ENCODE measurements around the gene C1orf53. TPM values are rescaled to one million over a fixed set of nuclear protein-coding genes. Genes with fewer than 3 reads are reported as not detected.

The C1orf53 gene
- total RNA-seq, 4 donors from 2014 or later = 1.9 to 11.0 (median 5.0) TPM; not detected in 1

GRCh38 chr1:197927908-197928665 lies 25.7 kb downstream of the C1orf53 start:
- Histone ChIP-seq H3K9me3 (no peaks in the 10 kb centered on the region), H3K27me3 (peaks cover 4 to 46% of the 10 kb centered on the region in 2 donors), H3K27ac (no peak overlapping the region), H3K4me3 (no peak overlapping the region), H3K4me1 (no peaks in the 10 kb centered on the region), H3K36me3 (no peaks in the 10 kb centered on the region)
- TF ChIP-seq CTCF (IDR thresholded peaks at IDR 0.05) (no peak), POLR2A (IDR thresholded peaks at IDR 0.05) (no peak)
- DNase-seq = no peak
- intact Hi-C loops (cut with DNase I; ENCODE audit: low total_unique reads) = no loop called here

GRCh38 chr1:197928849-197929336 lies 26.5 kb downstream of the C1orf53 start:
- Histone ChIP-seq H3K4me3 (no peak overlapping the region), H3K36me3 (no peaks in the 10 kb centered on the region), H3K27me3 (peaks cover 4 to 48% of the 10 kb centered on the region in 2 donors), H3K4me1 (no peaks in the 10 kb centered on the region), H3K27ac (no peak overlapping the region), H3K9me3 (no peaks in the 10 kb centered on the region)
- TF ChIP-seq CTCF (IDR thresholded peaks at IDR 0.05) = no peak
- no peak for DNase-seq
- intact Hi-C loops (cut with DNase I; ENCODE audit: low total_unique reads) = no loop called here

DNA sequence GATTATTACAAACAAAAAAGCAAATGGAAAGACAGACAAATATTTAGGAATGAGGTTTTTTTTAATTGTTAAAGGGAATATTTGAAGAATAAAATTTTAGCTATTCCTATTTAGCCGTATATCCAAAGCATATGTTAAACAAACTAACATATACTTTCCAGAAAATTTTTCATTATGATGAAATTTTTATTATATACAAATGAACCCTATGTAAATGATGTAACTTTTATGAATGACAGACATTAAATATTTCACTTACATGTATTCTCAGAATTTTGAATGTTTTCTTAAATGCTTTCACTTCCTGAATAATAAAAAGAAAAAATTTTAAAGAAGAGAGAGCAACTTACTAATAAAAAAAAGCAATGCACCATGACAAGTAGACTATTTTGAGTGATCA lies 30.6 kb downstream of the C1orf53 start:
- intact Hi-C loops (cut with DNase I; ENCODE audit: low total_unique reads) = no loop called here
- no peaks in the 10 kb centered on the region for H3K4me1 ChIP-seq
- no peak for DNase-seq
- no peak overlapping the region for H3K4me3 ChIP-seq
- no peaks in the 10 kb centered on the region for H3K36me3 ChIP-seq
- TF ChIP-seq CTCF (IDR thresholded peaks at IDR 0.05) (no peak), POLR2A (IDR thresholded peaks at IDR 0.05) (no peak)
- H3K27ac ChIP-seq = no peak overlapping the region
- no peaks in the 10 kb centered on the region for H3K9me3 ChIP-seq
- H3K27me3 ChIP-seq = peaks cover 4 to 51% of the 10 kb centered on the region in 2 donors

- no peak overlapping the region for H3K4me3 ChIP-seq
- no peak overlapping the region for H3K27ac ChIP-seq
- intact Hi-C loops (cut with DNase I; ENCODE audit: low total_unique reads) = no loop called here
- no peaks in the 10 kb centered on the region for H3K4me1 ChIP-seq
- H3K27me3 ChIP-seq = peaks cover 4 to 47% of the 10 kb centered on the region in 2 donors
- no peak for DNase-seq
- no peaks in the 10 kb centered on the region for H3K36me3 ChIP-seq
- TF ChIP-seq CTCF (IDR thresholded peaks at IDR 0.05) = no peak
- no peak for TF ChIP-seq POLR2A (IDR thresholded peaks at IDR 0.05)
- H3K9me3 ChIP-seq = no peaks in the 10 kb centered on the region
These were observed 31.2 kb downstream of the C1orf53 start for GRCh38 chr1:197933647-197934046.

- H3K36me3 ChIP-seq = no peaks in the 10 kb centered on the region
- no peak for DNase-seq
- peaks cover 0 to 11% of the 10 kb centered on the region in 2 donors for H3K27me3 ChIP-seq
- H3K9me3 ChIP-seq = no peaks in the 10 kb centered on the region
- TF ChIP-seq CTCF (IDR thresholded peaks at IDR 0.05) (no peak), POLR2A (IDR thresholded peaks at IDR 0.05) (no peak)
- intact Hi-C loops (cut with DNase I; ENCODE audit: low total_unique reads) = no loop called here
- H3K4me1 ChIP-seq = no peaks in the 10 kb centered on the region
- H3K4me3 ChIP-seq = no peak overlapping the region
- H3K27ac ChIP-seq = no peak overlapping the region
These were observed 35.0 kb downstream of the C1orf53 start for GRCh38 chr1:197937381-197937780.

All from uterus (tissue), 4 donors.